IMR-90 (cell line): ENCODE measurements around the gene VOPP1. TPM values are rescaled to one million over a fixed set of nuclear protein-coding genes. Genes with fewer than 3 reads are reported as not detected.
A peak's percentile ranks its signal among the peaks of the same experiment; 100 is the strongest.

ENCODE experiments used
- ATAC-seq: fragments of 200-7000 bp; cut with Tn5 transposase; 2 replicates; pipeline ENCODE4 v1.9.1; 2020; ENCODE audit warnings: low read depth, mild to moderate bottlenecking, moderate library complexity
- BruUV-seq: library from RNA; stranded (reverse); fragments of 400-500 nt; replicated peaks from 2 replicates; lab custom pipeline; 2021; lab: Mats Ljungman, UMichigan
- CTCF ChIA-PET: fragments of 300-600 bp; formaldehyde crosslinking; extraction: SDS; loops from one replicate; lab custom pipeline; 2021; ENCODE audit warnings: antibody characterized with exemption; lab: Yijun Ruan, JAX
- POLR2A ChIA-PET: fragments of 300-600 bp; sonication (Branson Sonifier 250); formaldehyde crosslinking; loops from one replicate; lab custom pipeline; 2022; ENCODE audit warnings: antibody characterized with exemption; ENCODE audit not compliant: unreplicated experiment; lab: Charles Lee
- DNase-seq: peaks from one replicate; pipeline ENCODE4 v3.0.0; 2013
- H2AFZ ChIP-seq: replicated peaks from 2 replicates; pipeline ENCODE3; 2013; ENCODE audit warnings: low read length, mild to moderate bottlenecking; ENCODE audit not compliant: poor library complexity
- H2AK5ac ChIP-seq: 2 replicates; pipeline ENCODE4 v1.6.1; 2013; ENCODE audit warnings: low read depth, low read length, inconsistent platforms
- H2AK9ac ChIP-seq: replicated peaks from 2 replicates; pipeline ENCODE3; 2013; ENCODE audit warnings: mild to moderate bottlenecking, low read depth, low read length, moderate library complexity; ENCODE audit not compliant: poor library complexity
- H2BK120ac ChIP-seq: 2 replicates; pipeline ENCODE4 v1.6.1; 2013; ENCODE audit warnings: low read depth, low read length, inconsistent platforms
- H2BK15ac ChIP-seq: 3 replicates; pipeline ENCODE4 v1.6.1; 2013; ENCODE audit warnings: low read depth, low read length, inconsistent platforms
- H2BK20ac ChIP-seq: 2 replicates; pipeline ENCODE4 v1.6.1; 2013; ENCODE audit warnings: low read depth, mild to moderate bottlenecking, inconsistent platforms, low read length, moderate library complexity
- H2BK5ac ChIP-seq: 2 replicates; pipeline ENCODE4 v1.6.1; 2013; ENCODE audit warnings: mild to moderate bottlenecking, low read depth, low read length, inconsistent platforms; ENCODE audit not compliant: poor library complexity, severe bottlenecking
- H3K14ac ChIP-seq: replicated peaks from 2 replicates; pipeline ENCODE4 v1.6.1; 2013; ENCODE audit warnings: low read depth, low read length, inconsistent platforms
- H3K18ac ChIP-seq: 2 replicates; pipeline ENCODE4 v1.6.1; 2013; ENCODE audit warnings: low read depth, low read length, control low read depth
- H3K23ac ChIP-seq: 2 replicates; pipeline ENCODE4 v1.6.1; 2013; ENCODE audit warnings: low read depth, low read length, inconsistent platforms
- H3K27ac ChIP-seq: 2 replicates; pipeline ENCODE4 v1.5.1; 2013; ENCODE audit warnings: mild to moderate bottlenecking, control low read depth, low read length; ENCODE audit not compliant: insufficient read depth
- H3K27me3 ChIP-seq: 2 replicates; pipeline ENCODE4 v1.6.1; 2013; ENCODE audit warnings: low read length; ENCODE audit not compliant: control insufficient read depth, insufficient read depth
- H3K36me3 ChIP-seq: 2 replicates; pipeline ENCODE4 v1.6.1; 2013; ENCODE audit warnings: low read length, mixed read lengths; ENCODE audit not compliant: control insufficient read depth, insufficient read depth
- H3K4ac ChIP-seq: 2 replicates; pipeline ENCODE4 v1.6.1; 2013; ENCODE audit warnings: low read depth, low read length, inconsistent platforms
- H3K4me1 ChIP-seq: 2 replicates; pipeline ENCODE4 v1.6.1; 2013; ENCODE audit warnings: low read length, mixed read lengths; ENCODE audit not compliant: control insufficient read depth, insufficient read depth
- H3K4me2 ChIP-seq: 2 replicates; pipeline ENCODE4 v1.6.1; 2013; ENCODE audit warnings: low read depth, mild to moderate bottlenecking, control low read depth, low read length, moderate library complexity
- H3K4me3 ChIP-seq: 2 replicates; pipeline ENCODE4 v1.5.1; 2013; ENCODE audit warnings: low read depth, mild to moderate bottlenecking, control low read depth, low read length, moderate library complexity; ENCODE audit not compliant: insufficient read depth
- H3K56ac ChIP-seq: 2 replicates; pipeline ENCODE4 v1.6.1; 2013; ENCODE audit warnings: low read length, inconsistent platforms; ENCODE audit not compliant: insufficient read depth; ENCODE audit errors: extremely low read depth
- H3K79me1 ChIP-seq, 2 experiments: 2 replicates each; pipeline ENCODE4 v1.6.1; 2013; ENCODE audit warnings: low read length in 2 of 2, inconsistent platforms in 1 of 2, low read depth in 1 of 2
- H3K9ac ChIP-seq: 2 replicates; pipeline ENCODE4 v1.6.1; 2013; ENCODE audit warnings: low read depth, low read length, control low read depth
- H3K9me1 ChIP-seq: 2 replicates; pipeline ENCODE4 v1.6.1; 2013; ENCODE audit warnings: low read length, inconsistent platforms; ENCODE audit not compliant: insufficient read depth
- H3K9me3 ChIP-seq: 2 replicates; pipeline ENCODE4 v1.6.1; 2013; ENCODE audit warnings: low read length; ENCODE audit not compliant: control insufficient read depth, insufficient read depth
- H4K20me1 ChIP-seq: 2 replicates; pipeline ENCODE4 v1.6.1; 2013; ENCODE audit warnings: low read length, inconsistent platforms; ENCODE audit not compliant: insufficient read depth
- H4K5ac ChIP-seq: 2 replicates; pipeline ENCODE4 v1.6.1; 2013; ENCODE audit warnings: mild to moderate bottlenecking, low read depth, low read length, control low read depth
- H4K8ac ChIP-seq, 2 experiments: 2 replicates each; pipeline ENCODE4 v1.6.1; 2013; ENCODE audit warnings: low read depth in 2 of 2, low read length in 2 of 2, control low read depth in 1 of 2, inconsistent platforms in 1 of 2
- H4K91ac ChIP-seq: 2 replicates; pipeline ENCODE4 v1.6.1; 2013; ENCODE audit warnings: low read depth, low read length, inconsistent platforms; ENCODE audit not compliant: insufficient read depth
- BHLHE40 ChIP-seq: fragments of 150-350 bp; IDR thresholded peaks from 2 replicates; pipeline ENCODE4 v1.6.1; 2016; ENCODE audit warnings: mild to moderate bottlenecking, low read depth, low read length
- FOS ChIP-seq: fragments of 150-350 bp; IDR thresholded peaks from 2 replicates; pipeline ENCODE4 v1.6.1; 2016; ENCODE audit warnings: low read depth, low read length
- NFE2L2 ChIP-seq: fragments of 150-350 bp; IDR thresholded peaks from 2 replicates; pipeline ENCODE4 v1.6.1; 2016; ENCODE audit warnings: low read depth, mild to moderate bottlenecking, low read length
- RCOR1 ChIP-seq: IDR thresholded peaks from 2 replicates; pipeline ENCODE4 v1.6.1; 2012; ENCODE audit warnings: mild to moderate bottlenecking, low read length, improper control_type of control experiment; ENCODE audit not compliant: insufficient replicate concordance
- WGBS, 2 experiments: methylation state at CpG; one replicate each; pipeline versions ENCODE4 v1.1.5 to v1.1.7; 2013; ENCODE audit warnings: missing lambda C conversion rate in 2 of 2; ENCODE audit not compliant: insufficient read length in 1 of 2; ENCODE audit errors: extremely low coverage in 2 of 2; 5-methylcytosine and 5-hydroxymethylcytosine counted together
- dilution Hi-C: fragments of 300-500 bp; cut with HindIII; formaldehyde crosslinking; loops from one replicate; pipeline ENCODE4 v1.14.3; 2018; ENCODE audit warnings: low sequenced_read_pairs; ENCODE audit not compliant: unreplicated experiment
- in situ Hi-C: fragments of 300-500 bp; cut with MboI; formaldehyde crosslinking; loops from 3 replicates; pipeline ENCODE4 v1.14.3; 2019; ENCODE audit warnings: low sequenced_read_pairs, inconsistent platforms, mixed read lengths
- intact Hi-C: fragments of 100-400 bp; cut with micrococcal nuclease; formaldehyde crosslinking; loops from 2 replicates; pipeline ENCODE4 v1.10.0; 2022
- polyA plus RNA-seq, 3 experiments: library from polyadenylated mRNA; depleted of rRNA; stranded (reverse); fragments of >200 nt; gene quantifications; 2 replicates each; pipeline ENCODE4 v1.2.3, GENCODE V29; 2012; ENCODE audit warnings: low replicate concordance in 1 of 3
- total RNA-seq: library from RNA; depleted of rRNA; stranded (reverse); fragments of >200 nt; gene quantifications from 2 replicates; pipeline ENCODE4 v1.2.3, GENCODE V29; 2012

The VOPP1 gene
- total and polyA plus RNA-seq, 2 of the 4 experiments (the other 2 are of a cell fraction) = 60.2 to 94.5 TPM

- Histone ChIP-seq H3K27ac (no peak overlapping the region), H3K4me1 (peaks cover 30% of the 10 kb centered on the region)
- POLR2A ChIA-PET = interaction anchor here (0.5 to 0.6 kb wide), 2 partner anchors 80 to 459 kb away, joined by 3 to 4 read pairs; no protein-coding TSS in a partner anchor
These were observed 39.1 kb downstream of the VOPP1 start for GRCh38 chr7:55533050-55533728.

More at GRCh38 chr7:55533050-55533728, 39.1 kb downstream of the VOPP1 start:
- Histone ChIP-seq H2BK120ac (peak overlapping the region; percentile 6; the same call in 1 of the 2 replicates), H4K91ac (peak overlapping the region; percentile 1; the same call in 1 of the 2 replicates), H3K23ac (peak overlapping the region; percentile 29; the same call in 1 of the 2 replicates), H3K56ac (no peak overlapping the region), H2AK9ac (peak overlapping the region; percentile 76), H2BK5ac (peak overlapping the region; percentile 4), H3K4me3 (no peak overlapping the region), H2AK5ac (peak overlapping the region; percentile 52), H3K4me2 (peak overlapping the region; percentile 27; the same call in 1 of the 2 replicates), H3K9me3 (no peaks in the 10 kb centered on the region), H3K9ac (no peak overlapping the region), H3K4ac (peak overlapping the region; percentile 48), H3K79me1 (peaks cover 53 to 90% of the 10 kb centered on the region in 2 experiments), H3K36me3 (no peaks in the 10 kb centered on the region), H3K14ac (0 out of 2 replicates have a peak overlapping the region, but pooled peaks have one; percentile 26), H4K8ac (peak overlapping the region in 1 of 2 experiments; percentile 34; a peak in 1 of 4 replicates), H2AFZ (peak overlapping the region; percentile 58), H2BK15ac (no peak overlapping the region), H3K9me1 (peaks cover 45% of the 10 kb centered on the region), H4K20me1 (peaks cover 80% of the 10 kb centered on the region), H3K27me3 (no peaks in the 10 kb centered on the region), H4K5ac (no peak overlapping the region), H3K18ac (peak overlapping the region; percentile 37; the same call in 1 of the 2 replicates), H2BK20ac (peak overlapping the region; percentile 65; the same call in 1 of the 2 replicates)
- no CpG with 5 or more reads among the region's 4 CpGs for WGBS, 2 experiments
- no TSS peak for BruUV-seq
- DNase-seq = peak; percentile 86
- peak; percentile 24 for ATAC-seq
- intact Hi-C loops = no loop called here
- dilution Hi-C loops = no loop called here
- peak; percentile 83 for TF ChIP-seq FOS
- TF ChIP-seq RCOR1 = peak; percentile 96
- TF ChIP-seq NFE2L2 = no peak
- TF ChIP-seq BHLHE40 = 0 out of 2 replicates have a peak, but pooled peaks have one; percentile 25
- in situ Hi-C loops = no loop called here
- CTCF ChIA-PET = interaction anchor here (0.5 to 1.4 kb wide), 4 partner anchors 11 to 304 kb away, joined by 3 to 5 read pairs (median 4); no protein-coding TSS in a partner anchor
